Vagina (tissue), 2 donors: Measurements from ENCODE around the gene SLC9A7. TPM values are rescaled to one million over a fixed set of nuclear protein-coding genes. Genes with fewer than 3 reads are reported as not detected.

ENCODE experiments used
- DNase-seq, 2 donors: peaks; one replicate each; pipeline ENCODE4 v3.0.0-alpha.2; 2017; ENCODE audit errors: extremely low spot score in 2 of 2
- H3K27ac ChIP-seq: fragments of 200-600 bp; sonication (generic); one replicate; pipeline ENCODE4 v1.5.1; 2019
- H3K27me3 ChIP-seq: fragments of 200-600 bp; sonication (generic); one replicate; pipeline ENCODE4 v1.5.1; 2019
- H3K36me3 ChIP-seq, 2 donors: fragments of 200-600 bp; sonication (generic); one replicate each; pipeline ENCODE4 v1.5.1; 2017 to 2019
- H3K4me1 ChIP-seq: fragments of 200-600 bp; sonication (generic); one replicate; pipeline ENCODE4 v1.5.1; 2019
- H3K4me3 ChIP-seq, 2 donors: fragments of 200-600 bp; sonication (generic); 1 replicate in 1 of 2; 2 replicates in 1 of 2; pipeline ENCODE4 v1.5.1; 2016 to 2019
- H3K9me3 ChIP-seq: fragments of 200-600 bp; sonication (generic); one replicate; pipeline ENCODE4 v1.5.1; 2019
- CTCF ChIP-seq, 3 experiments: fragments of 450-650 bp in 2 of 3; fragments of 200-600 bp in 1 of 3; sonication (generic) in 1 of 3; IDR thresholded peaks; one replicate each; pipeline ENCODE4 v1.5.1; 2017 to 2019; ENCODE audit warnings: antibody characterized with exemption in 3 of 3, mild to moderate bottlenecking in 2 of 3, moderate library complexity in 2 of 3
- POLR2A ChIP-seq, 2 donors: fragments of 450-650 bp; IDR thresholded peaks; one replicate each; pipeline ENCODE4 v1.6.1; 2017; ENCODE audit warnings: antibody characterized with exemption in 2 of 2, mild to moderate bottlenecking in 2 of 2, moderate library complexity in 2 of 2
- POLR2AphosphoS5 ChIP-seq, 2 donors: sonication (generic); formaldehyde crosslinking; IDR thresholded peaks; one replicate each; pipeline ENCODE4 v1.9.0; 2017; ENCODE audit warnings: antibody characterized with exemption in 2 of 2, mild to moderate bottlenecking in 2 of 2, low read depth in 1 of 2; ENCODE audit not compliant: insufficient read depth in 1 of 2
- intact Hi-C: fragments of 100-400 bp; cut with DNase I; formaldehyde crosslinking; loops from one replicate; pipeline ENCODE4 v1.15.1; 2023
- total RNA-seq: library from RNA; depleted of rRNA; stranded (reverse); fragments of >200 nt; gene quantifications from one replicate; pipeline ENCODE4 v1.2.3, GENCODE V29; 2016

Gene SLC9A7
- total RNA-seq, 1 donor from 2014 or later, result 4.2 TPM

GRCh38 chrX:46715997-46716396 lies 42.9 kb downstream of the SLC9A7 start:
- DNase-seq, result no peak
- no peaks in the 10 kb centered on the region for H3K36me3 ChIP-seq
- H3K27ac ChIP-seq, result no peak overlapping the region
- H3K27me3 ChIP-seq, result no peaks in the 10 kb centered on the region
- TF ChIP-seq CTCF (IDR thresholded peaks at IDR 0.05), result no peak
- no peak for TF ChIP-seq POLR2A (IDR thresholded peaks at IDR 0.05)
- TF ChIP-seq POLR2AphosphoS5 (IDR thresholded peaks at IDR 0.05; ENCODE audit: insufficient read depth in 1 of 2, low read depth in 1 of 2), result no peak
- peaks cover 3% of the 10 kb centered on the region for H3K9me3 ChIP-seq
- no peak overlapping the region for H3K4me3 ChIP-seq
- no peaks in the 10 kb centered on the region for H3K4me1 ChIP-seq
- intact Hi-C loops, result no loop called here

- no peaks in the 10 kb centered on the region for H3K4me1 ChIP-seq
- H3K4me3 ChIP-seq, result no peak overlapping the region
- TF ChIP-seq POLR2A (IDR thresholded peaks at IDR 0.05), result no peak
- no peak for TF ChIP-seq CTCF (IDR thresholded peaks at IDR 0.05)
- no peak for TF ChIP-seq POLR2AphosphoS5 (IDR thresholded peaks at IDR 0.05; ENCODE audit: insufficient read depth in 1 of 2, low read depth in 1 of 2)
- H3K27ac ChIP-seq, result no peak overlapping the region
- H3K9me3 ChIP-seq, result peaks cover 3% of the 10 kb centered on the region
- intact Hi-C loops, result no loop called here
- no peak for DNase-seq
- no peaks in the 10 kb centered on the region for H3K27me3 ChIP-seq
- no peaks in the 10 kb centered on the region for H3K36me3 ChIP-seq
Observed at GRCh38 chrX:46715530-46715929, 43.4 kb downstream of the SLC9A7 start.

- no peak for DNase-seq
Observed at GRCh38 chrX:46713672-46714490, 45.0 kb downstream of the SLC9A7 start.

GRCh38 chrX:46712764-46713163 lies 46.2 kb downstream of the SLC9A7 start:
- peaks cover 1% of the 10 kb centered on the region for H3K9me3 ChIP-seq
- H3K36me3 ChIP-seq, result no peaks in the 10 kb centered on the region

More at GRCh38 chrX:46713672-46714490, 45.0 kb downstream of the SLC9A7 start:
- Histone ChIP-seq H3K9me3 (peaks cover 3% of the 10 kb centered on the region), H3K27me3 (no peaks in the 10 kb centered on the region), H3K4me1 (no peaks in the 10 kb centered on the region), H3K27ac (no peak overlapping the region), H3K36me3 (no peaks in the 10 kb centered on the region), H3K4me3 (no peak overlapping the region)
- TF ChIP-seq CTCF (IDR thresholded peaks at IDR 0.05), result no peak
- TF ChIP-seq POLR2AphosphoS5 (IDR thresholded peaks at IDR 0.05; ENCODE audit: insufficient read depth in 1 of 2, low read depth in 1 of 2), result no peak
- TF ChIP-seq POLR2A (IDR thresholded peaks at IDR 0.05), result no peak
- intact Hi-C loops, result no loop called here

GRCh38 chrX:46710927-46711623 lies 47.8 kb downstream of the SLC9A7 start:
- no peak overlapping the region for H3K4me3 ChIP-seq
- no peak for TF ChIP-seq CTCF (IDR thresholded peaks at IDR 0.05)
- no peak for TF ChIP-seq POLR2A (IDR thresholded peaks at IDR 0.05)
- H3K27me3 ChIP-seq, result no peaks in the 10 kb centered on the region
- H3K27ac ChIP-seq, result no peak overlapping the region
- H3K4me1 ChIP-seq, result no peaks in the 10 kb centered on the region
- H3K36me3 ChIP-seq, result no peaks in the 10 kb centered on the region
- no peaks in the 10 kb centered on the region for H3K9me3 ChIP-seq
- intact Hi-C loops, result no loop called here
- no peak for DNase-seq

More at GRCh38 chrX:46712764-46713163, 46.2 kb downstream of the SLC9A7 start:
- DNase-seq, result no peak
- intact Hi-C loops, result no loop called here
- Histone ChIP-seq H3K27me3 (no peaks in the 10 kb centered on the region), H3K4me1 (no peaks in the 10 kb centered on the region), H3K27ac (no peak overlapping the region), H3K4me3 (no peak overlapping the region)
- TF ChIP-seq POLR2A (IDR thresholded peaks at IDR 0.05), result no peak
